ENCODE data around the gene DVL1.
A peak's percentile ranks its signal among the peaks of the same experiment; 100 is the strongest.

DVL1 gene

DNA sequence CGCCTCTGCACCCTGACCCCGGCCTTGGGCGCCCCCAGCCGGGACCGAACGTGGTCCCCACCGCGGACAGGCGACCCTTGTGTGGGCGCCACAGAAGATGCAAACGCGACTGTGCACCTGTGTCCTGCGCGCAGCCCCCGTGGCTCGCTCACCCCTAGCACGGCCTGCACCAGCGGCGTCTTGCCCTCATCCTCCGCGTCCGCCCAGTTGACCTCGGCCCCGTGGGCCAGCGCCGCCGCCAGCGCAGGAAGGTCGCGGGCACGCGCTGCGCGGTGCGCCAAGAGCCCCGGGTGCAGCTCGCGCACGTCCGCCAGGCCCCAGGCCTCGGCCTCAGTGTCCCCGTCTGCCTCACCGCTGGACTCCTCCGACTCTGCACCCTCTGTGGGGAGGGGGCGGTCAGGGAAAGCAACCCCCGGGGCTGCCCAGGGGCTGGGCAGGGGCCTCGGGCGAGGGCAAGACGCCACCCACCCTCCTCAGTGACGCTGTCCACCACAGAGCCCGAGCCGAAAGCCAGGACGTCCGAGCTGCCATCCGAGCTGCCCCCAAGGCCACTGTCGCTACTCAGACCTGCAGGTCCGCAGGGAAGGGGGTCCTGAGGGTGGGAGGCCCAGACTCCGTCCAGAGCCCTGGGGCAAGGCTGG is 54.8 kb downstream of the DVL1 start:
- H3K4me3 ChIP-seq (ENCODE audit: low read length), result no peak overlapping the region
- no peak for DNase-seq (ENCODE audit: low read depth, low spot score)

DNA sequence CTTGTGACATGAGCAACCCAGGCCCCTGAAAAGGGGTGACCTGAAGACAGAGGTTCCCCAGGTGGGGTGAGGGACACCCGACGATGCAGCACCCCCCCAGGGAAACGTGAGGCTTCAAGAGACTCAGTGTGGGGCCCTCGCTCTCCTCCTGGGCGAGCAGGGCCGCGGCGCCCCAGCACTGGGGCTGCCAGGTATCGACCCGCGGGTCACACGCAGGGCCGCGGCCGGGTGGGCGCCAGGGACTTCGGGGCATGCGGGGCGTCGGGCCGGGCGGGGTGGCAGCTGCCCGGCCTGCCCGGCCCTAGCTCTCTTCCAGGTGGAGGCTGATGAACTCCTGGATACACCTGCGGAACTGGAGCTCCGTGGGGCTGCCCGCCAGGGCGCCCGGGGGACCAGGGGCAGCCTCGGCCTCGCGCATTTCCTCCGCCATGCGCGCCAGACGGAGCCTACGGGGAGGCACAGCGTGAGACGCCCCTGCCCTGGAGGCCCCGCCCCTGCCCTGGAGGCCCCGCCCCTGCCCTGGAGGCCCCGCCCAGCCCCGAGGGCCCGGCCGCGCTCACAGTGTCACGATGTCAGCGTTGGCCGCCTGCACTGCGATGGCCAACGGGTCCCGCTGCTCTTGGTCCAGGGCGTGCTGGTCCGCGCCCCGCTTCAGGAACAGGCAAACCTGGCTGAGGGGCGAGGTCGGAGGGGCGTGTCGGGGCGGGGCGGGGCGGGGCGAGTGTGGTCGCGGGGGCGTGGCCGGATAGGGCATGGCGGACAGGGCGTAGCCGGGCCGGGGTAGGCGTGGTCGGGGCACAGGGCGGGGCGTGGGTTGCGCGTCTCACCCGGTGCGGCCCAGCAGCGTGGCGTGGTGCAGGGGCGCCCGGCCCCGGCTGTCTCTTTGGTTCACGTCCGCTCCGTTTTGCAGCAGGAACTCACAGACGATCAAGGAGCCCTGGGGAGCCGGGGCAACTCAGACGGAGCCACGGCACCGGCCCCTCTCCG is 55.7 kb downstream of the DVL1 start:
- no peak overlapping the region for H3K4me3 ChIP-seq (ENCODE audit: low read length)
- no peak for DNase-seq (ENCODE audit: low read depth, low spot score)

DNA sequence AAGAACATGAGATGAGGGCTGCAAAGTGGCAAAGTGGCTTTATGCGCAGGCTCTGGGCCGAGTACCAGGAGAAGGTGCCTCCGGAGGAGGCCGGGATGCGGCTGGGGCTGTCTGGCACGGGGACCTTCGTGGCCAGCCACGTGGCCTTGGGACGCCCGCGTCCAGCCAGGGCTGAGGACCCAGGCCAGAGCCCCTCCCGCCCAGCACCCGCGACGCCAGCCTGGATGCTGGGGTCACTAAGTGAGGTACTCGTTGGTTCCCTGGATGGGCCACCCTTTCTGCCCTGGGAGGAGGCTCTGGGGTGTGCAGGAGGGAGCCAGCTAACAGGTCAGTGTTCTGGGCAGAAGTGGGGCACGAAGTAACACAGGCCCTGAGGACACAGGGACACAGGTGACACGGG is 56.4 kb downstream of the DVL1 start:
- no peak for DNase-seq (ENCODE audit: low read depth, low spot score)
- H3K4me3 ChIP-seq (ENCODE audit: low read length), result no peak overlapping the region

DNA sequence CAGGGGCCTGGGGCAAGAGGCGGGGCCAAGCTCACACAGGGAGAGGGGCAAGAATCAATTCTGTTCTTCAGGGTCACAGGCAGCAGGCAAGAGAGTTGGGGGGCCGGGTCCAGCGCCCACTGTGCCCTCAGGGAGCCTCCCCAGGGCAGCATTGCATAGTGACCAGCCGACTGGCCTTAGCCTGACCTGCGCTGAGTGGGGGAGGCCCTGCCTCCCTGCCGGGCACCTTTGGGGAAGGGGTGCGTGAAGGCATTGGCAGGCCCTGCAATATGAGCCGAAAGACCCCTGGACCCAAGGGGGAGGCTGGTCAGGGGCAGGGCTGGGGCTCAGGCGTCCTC is 56.8 kb downstream of the DVL1 start:
- DNase-seq (ENCODE audit: low read depth, low spot score), result no peak
- no peak overlapping the region for H3K4me3 ChIP-seq (ENCODE audit: low read length)

DNA sequence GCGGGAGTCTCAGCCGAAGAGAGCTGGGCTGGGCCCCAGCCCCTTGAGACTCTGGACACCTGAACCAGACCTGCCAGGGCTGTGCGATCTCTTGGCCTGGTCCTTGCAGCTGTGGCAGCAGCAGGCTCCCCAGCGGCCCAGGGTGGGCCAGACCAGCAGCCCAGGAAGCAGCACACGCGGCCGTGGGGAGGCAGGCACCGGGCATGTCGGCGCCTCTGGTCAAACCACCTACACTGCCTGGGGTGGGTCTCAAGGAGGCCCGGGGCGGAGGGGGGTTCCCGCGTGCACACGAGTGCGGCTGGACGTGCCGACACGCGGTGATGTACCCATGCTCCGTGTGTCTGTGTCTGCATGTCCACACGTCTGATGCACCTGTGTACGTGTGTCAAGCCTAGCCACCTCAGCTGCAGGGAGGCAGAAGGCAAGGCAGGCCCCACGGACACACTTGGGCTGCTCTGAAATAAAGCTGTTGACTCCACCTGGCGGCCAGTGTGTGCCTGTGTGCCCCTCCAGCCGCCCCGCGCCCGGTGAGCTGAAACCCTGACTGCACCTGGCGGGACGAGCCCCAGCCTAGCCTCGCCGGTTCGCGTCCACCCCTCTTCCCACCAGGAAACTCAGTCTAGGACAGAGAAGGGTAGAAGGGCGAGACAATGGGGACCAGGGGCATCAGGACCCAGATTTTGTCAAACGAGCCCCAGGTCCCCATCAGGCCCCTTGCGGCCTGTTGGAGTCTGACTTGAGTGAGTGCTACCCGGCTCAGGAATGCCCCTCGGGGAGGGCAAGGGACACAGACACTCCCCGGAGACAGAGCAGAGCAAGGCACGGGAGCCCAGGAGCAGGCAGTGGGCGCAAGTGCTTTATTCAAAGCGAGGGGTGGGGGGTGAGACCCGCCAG is 57.4 kb downstream of the DVL1 start:
- DNase-seq (ENCODE audit: low read depth, low spot score), result peak; percentile 45
- H3K4me3 ChIP-seq (ENCODE audit: low read length), result no peak overlapping the region

DNA sequence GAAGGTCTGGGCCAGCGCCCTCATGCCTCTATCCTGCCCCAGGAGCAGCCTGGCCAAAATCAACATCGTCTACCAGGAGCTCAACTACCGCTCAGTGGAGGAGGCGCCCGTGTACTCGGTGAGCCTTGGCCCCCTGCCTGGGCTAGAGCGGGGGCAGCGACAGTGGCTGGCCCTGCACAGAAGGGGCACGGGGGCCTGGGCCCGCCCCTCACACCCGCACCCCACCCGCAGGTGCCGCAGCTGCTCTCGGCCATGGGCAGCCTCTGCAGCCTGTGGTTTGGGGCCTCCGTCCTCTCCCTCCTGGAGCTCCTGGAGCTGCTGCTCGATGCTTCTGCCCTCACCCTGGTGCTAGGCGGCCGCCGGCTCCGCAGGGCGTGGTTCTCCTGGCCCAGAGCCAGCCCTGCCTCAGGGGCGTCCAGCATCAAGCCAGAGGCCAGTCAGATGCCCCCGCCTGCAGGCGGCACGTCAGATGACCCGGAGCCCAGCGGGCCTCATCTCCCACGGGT is 58.1 kb downstream of the DVL1 start:
- DNase-seq (ENCODE audit: low read depth, low spot score), result no peak
- no peak overlapping the region for H3K4me3 ChIP-seq (ENCODE audit: low read length)

DNA sequence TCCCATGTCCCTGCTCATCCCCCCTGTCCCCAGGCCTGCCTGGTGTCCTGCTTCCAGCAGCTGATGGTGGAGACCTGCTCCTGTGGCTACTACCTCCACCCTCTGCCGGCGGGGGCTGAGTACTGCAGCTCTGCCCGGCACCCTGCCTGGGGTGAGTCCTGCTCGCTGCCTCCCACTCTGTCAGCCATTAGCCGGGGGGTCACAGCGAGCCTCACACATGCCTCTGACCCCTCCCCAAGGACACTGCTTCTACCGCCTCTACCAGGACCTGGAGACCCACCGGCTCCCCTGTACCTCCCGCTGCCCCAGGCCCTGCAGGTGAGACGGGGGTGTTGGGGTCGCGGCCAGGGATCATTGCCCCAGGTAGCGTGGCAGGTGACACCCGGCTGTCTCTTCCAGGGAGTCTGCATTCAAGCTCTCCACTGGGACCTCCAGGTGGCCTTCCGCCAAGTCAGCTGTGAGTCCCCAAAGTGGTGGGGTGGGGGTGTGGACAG is 58.9 kb downstream of the DVL1 start:
- DNase-seq (ENCODE audit: low read depth, low spot score), result no peak
- no peak overlapping the region for H3K4me3 ChIP-seq (ENCODE audit: low read length)

DNA sequence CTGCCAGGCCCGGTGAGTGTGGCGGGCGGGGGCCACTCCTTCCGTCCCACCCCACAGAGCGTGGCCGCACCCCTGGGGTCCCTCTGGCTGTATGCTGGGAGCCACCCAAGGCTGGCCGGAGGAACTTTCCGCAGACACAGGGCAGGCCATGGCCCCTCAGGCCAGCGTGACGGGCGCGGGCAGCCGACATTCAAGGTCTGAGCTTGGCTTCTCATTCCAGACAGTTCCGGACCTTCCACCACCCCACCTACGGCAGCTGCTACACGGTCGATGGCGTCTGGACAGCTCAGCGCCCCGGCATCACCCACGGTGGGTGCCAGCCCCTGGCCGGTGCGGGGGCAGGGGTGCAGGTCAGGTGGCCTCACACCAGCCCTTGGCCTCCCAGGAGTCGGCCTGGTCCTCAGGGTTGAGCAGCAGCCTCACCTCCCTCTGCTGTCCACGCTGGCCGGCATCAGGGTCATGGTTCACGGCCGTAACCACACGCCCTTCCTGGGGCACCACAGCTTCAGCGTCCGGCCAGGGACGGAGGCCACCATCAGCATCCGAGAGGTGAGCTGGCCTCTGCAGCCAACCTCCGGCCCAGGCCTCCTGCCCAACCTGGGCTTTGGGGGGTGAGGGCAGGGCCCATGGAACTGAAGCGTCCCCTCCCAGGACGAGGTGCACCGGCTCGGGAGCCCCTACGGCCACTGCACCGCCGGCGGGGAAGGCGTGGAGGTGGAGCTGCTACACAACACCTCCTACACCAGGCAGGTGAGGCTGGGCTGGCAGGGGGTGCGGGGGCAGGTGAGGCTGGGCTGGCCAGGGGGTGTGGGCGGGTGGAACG is 61.7 kb downstream of the DVL1 start:
- H3K4me3 ChIP-seq (ENCODE audit: low read length), result no peak overlapping the region
- no peak for DNase-seq (ENCODE audit: low read depth, low spot score)

DNA sequence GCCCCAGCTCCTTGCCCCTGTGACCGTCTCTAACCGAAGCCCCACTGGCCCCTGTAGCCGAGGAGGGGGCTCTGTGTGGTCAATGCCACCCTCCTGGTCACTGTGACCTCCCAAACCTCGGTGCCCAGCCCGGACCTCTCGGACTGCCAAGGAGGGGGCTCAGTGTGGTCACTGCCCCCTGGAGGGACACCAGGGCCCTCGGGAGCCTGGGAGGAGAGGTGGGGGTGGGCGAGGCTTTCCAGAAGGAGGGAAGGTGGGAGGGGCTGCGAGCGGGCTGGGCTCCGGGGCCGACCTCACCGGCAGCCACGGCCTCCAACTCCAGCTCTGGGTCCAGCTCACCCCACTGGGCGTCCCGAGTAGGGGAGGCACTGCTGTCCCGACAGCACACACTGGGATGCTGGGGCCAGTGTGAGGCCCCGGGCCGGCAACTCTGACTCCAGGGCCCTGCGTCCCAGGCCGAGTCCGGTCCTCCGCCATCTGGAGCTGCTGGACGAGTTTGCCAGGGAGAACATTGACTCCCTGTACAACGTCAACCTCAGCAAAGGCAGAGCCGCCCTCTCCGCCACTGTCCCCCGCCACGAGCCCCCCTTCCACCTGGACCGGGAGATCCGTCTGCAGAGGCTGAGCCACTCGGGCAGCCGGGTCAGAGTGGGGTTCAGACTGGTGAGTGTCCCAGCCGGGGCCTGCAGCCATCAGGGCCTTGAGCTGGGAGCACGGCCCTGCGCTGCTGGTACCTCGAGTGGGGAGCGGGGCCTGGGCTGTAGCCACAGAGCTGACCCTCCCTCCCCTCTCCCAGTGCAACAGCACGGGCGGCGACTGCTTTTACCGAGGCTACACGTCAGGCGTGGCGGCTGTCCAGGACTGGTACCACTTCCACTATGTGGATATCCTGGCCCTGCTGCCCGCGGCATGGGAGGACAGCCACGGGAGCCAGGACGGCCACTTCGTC is 62.6 kb downstream of the DVL1 start:
- H3K4me3 ChIP-seq (ENCODE audit: low read length), result no peak overlapping the region
- DNase-seq (ENCODE audit: low read depth, low spot score), result no peak

DNA sequence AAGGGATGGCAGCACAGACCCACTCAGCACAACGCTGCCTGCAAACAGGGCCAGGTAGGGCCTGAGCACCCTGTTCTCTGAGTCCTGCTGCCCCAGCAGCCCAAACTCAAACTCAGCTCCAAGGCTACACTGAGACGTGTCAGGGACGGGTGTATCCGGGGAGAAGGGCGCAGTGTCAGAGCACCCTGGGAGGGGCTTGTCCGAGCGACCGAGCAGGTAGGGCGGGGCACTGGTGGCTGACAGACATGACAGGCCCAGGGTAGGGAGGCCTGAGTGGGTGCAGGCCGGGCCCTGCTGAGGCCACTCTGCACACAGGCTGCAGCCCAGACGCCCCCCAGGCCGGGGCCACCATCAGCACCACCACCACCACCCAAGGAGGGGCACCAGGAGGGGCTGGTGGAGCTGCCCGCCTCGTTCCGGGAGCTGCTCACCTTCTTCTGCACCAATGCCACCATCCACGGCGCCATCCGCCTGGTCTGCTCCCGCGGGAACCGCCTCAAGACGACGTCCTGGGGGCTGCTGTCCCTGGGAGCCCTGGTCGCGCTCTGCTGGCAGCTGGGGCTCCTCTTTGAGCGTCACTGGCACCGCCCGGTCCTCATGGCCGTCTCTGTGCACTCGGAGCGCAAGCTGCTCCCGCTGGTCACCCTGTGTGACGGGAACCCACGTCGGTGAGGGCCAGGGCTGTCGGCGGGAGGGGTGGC is 63.5 kb downstream of the DVL1 start:
- no peak overlapping the region for H3K4me3 ChIP-seq (ENCODE audit: low read length)
- no peak for DNase-seq (ENCODE audit: low read depth, low spot score)

Measured in Jurkat, Clone E6-1 (cell line).